Measurements from ENCODE around the gene ZNF444. TPM values are rescaled to one million over a fixed set of nuclear protein-coding genes. Genes with fewer than 3 reads are reported as not detected.
A peak's percentile ranks its signal among the peaks of the same experiment; 100 is the strongest.
"Not testable (repeated sequence)": the region's sequence is repeated elsewhere in the genome, so short reads cannot be mapped to it uniquely, and the experiment has no call there.

Gene ZNF444
- total RNA-seq, 4 donors from 2014 or later, result 16.4 to 38.9 (median 24.9) TPM

GRCh38 chr19:56104423-56104822, 36.7 kb upstream of the ZNF444 start:
- H3K27ac ChIP-seq, result peak overlapping the region in 3 of 4 donors; percentile 27 to 80 (median 78)
- H3K27me3 ChIP-seq, result no peaks in the 10 kb centered on the region
- peaks cover 0 to 7% of the 10 kb centered on the region in 2 donors for H3K36me3 ChIP-seq
- no peaks in the 10 kb centered on the region for H3K9me3 ChIP-seq
- no peak overlapping the region for H3K4me3 ChIP-seq
- TF ChIP-seq CTCF (IDR thresholded peaks at IDR 0.05 in 4 of 5, conservative IDR thresholded peaks at IDR 0.05 in 1 of 5) (no peak), POLR2A (IDR thresholded peaks at IDR 0.05) (no peak)
- in situ Hi-C loops (cut with MboI; ENCODE audit: low sequenced_read_pairs in 4 of 4) (no loop called here), intact Hi-C loops (cut with DNase I; ENCODE audit: low total_unique reads) (loop anchor here (10.0 kb wide), 1 partner anchor 1690 kb away; no protein-coding TSS in a partner anchor)
- peaks cover 27 to 33% of the 10 kb centered on the region in 2 donors for H3K4me1 ChIP-seq
- ATAC-seq (no peak), DNase-seq (no peak)

GRCh38 chr19:56105090-56105701, 35.9 kb upstream of the ZNF444 start:
- ATAC-seq, result peak; percentile 91 to 94
- peaks cover 33 to 39% of the 10 kb centered on the region in 2 donors for H3K4me1 ChIP-seq
- intact Hi-C loops (cut with DNase I; ENCODE audit: low total_unique reads), result loop anchor here (1.0 to 10.0 kb wide), 3 partner anchors 37 to 1690 kb away; partner anchors contain the start of gene ZNF444

GRCh38 chr19:56105831-56106396, 35.2 kb upstream of the ZNF444 start:
- Histone ChIP-seq H3K4me3 (peak overlapping the region in 1 of 4 donors; percentile 29), H3K4me1 (peaks cover 40 to 46% of the 10 kb centered on the region in 2 donors), H3K27ac (peak overlapping the region; percentile 57 to 84 (median 79))
- DNase-seq; ATAC-seq; H3K36me3 ChIP-seq; in situ Hi-C loops (cut with MboI; ENCODE audit: low sequenced_read_pairs in 4 of 4); H3K27me3 ChIP-seq; H3K9me3 ChIP-seq: not testable (repeated sequence)
- intact Hi-C loops (cut with DNase I; ENCODE audit: low total_unique reads), result loop anchor here (1.0 to 10.0 kb wide), 3 partner anchors 36 to 1689 kb away; partner anchors contain the start of gene ZNF444

More at GRCh38 chr19:56105090-56105701, 35.9 kb upstream of the ZNF444 start:
- Histone ChIP-seq H3K27me3 (no peaks in the 10 kb centered on the region), H3K9me3 (no peaks in the 10 kb centered on the region), H3K4me3 (peak overlapping the region in 3 of 4 donors; percentile 15 to 46 (median 29)), H3K36me3 (peaks cover 0 to 7% of the 10 kb centered on the region in 2 donors), H3K27ac (peak overlapping the region; percentile 57 to 84 (median 79))
- DNase-seq, result peak; percentile 71 to 79
- TF ChIP-seq CTCF (IDR thresholded peaks at IDR 0.05 in 4 of 5, conservative IDR thresholded peaks at IDR 0.05 in 1 of 5), result peak; percentile 36 to 81 (median 66)
- no peak for TF ChIP-seq POLR2A (IDR thresholded peaks at IDR 0.05)
- in situ Hi-C loops (cut with MboI; ENCODE audit: low sequenced_read_pairs in 4 of 4), result no loop called here

GRCh38 chr19:56106397-56106849, 34.7 kb upstream of the ZNF444 start:
- H3K4me1 ChIP-seq, result peaks cover 45 to 51% of the 10 kb centered on the region in 2 donors
- no peak for ATAC-seq
- intact Hi-C loops (cut with DNase I; ENCODE audit: low total_unique reads), result loop anchor here (5.0 to 10.0 kb wide), 2 partner anchors 36 to 1688 kb away; partner anchors contain the start of gene ZNF444
- H3K27me3 ChIP-seq, result no peaks in the 10 kb centered on the region
- H3K36me3 ChIP-seq, result peaks cover 0 to 3% of the 10 kb centered on the region in 2 donors
- DNase-seq, result no peak
- no peak overlapping the region for H3K4me3 ChIP-seq
- TF ChIP-seq POLR2A (IDR thresholded peaks at IDR 0.05), result no peak
- TF ChIP-seq CTCF (IDR thresholded peaks at IDR 0.05 in 4 of 5, conservative IDR thresholded peaks at IDR 0.05 in 1 of 5), result no peak
- peak overlapping the region in 1 of 4 donors; percentile 78 for H3K27ac ChIP-seq
- in situ Hi-C loops (cut with MboI; ENCODE audit: low sequenced_read_pairs in 4 of 4), result no loop called here
- no peaks in the 10 kb centered on the region for H3K9me3 ChIP-seq

GRCh38 chr19:56106993-56107392, 34.1 kb upstream of the ZNF444 start:
- Histone ChIP-seq H3K9me3 (no peaks in the 10 kb centered on the region), H3K27ac (peak overlapping the region in 1 of 4 donors; percentile 23), H3K4me1 (peaks cover 51 to 57% of the 10 kb centered on the region in 2 donors), H3K27me3 (no peaks in the 10 kb centered on the region), H3K36me3 (no peaks in the 10 kb centered on the region), H3K4me3 (no peak overlapping the region)
- in situ Hi-C loops (cut with MboI; ENCODE audit: low sequenced_read_pairs in 4 of 4) (no loop called here), intact Hi-C loops (cut with DNase I; ENCODE audit: low total_unique reads) (loop anchor here (5.0 to 10.0 kb wide), 2 partner anchors 35 to 1688 kb away; partner anchors contain the start of gene ZNF444)
- ATAC-seq (no peak), DNase-seq (no peak)
- no peak for TF ChIP-seq POLR2A (IDR thresholded peaks at IDR 0.05)
- TF ChIP-seq CTCF (IDR thresholded peaks at IDR 0.05 in 4 of 5, conservative IDR thresholded peaks at IDR 0.05 in 1 of 5), result no peak

Measured in gastrocnemius medialis (tissue), 4 donors.